ENCODE results near the gene CRTC1. TPM values are rescaled to one million over a fixed set of nuclear protein-coding genes. Genes with fewer than 3 reads are reported as not detected.

The CRTC1 gene
- total and polyA plus RNA-seq, 4 donors = 1.5 to 3.5 (median 1.9) TPM

- TF ChIP-seq YY1 (IDR thresholded peaks at IDR 0.05) (no peak), RAD21 (IDR thresholded peaks at IDR 0.05) (no peak), HNF4A (conservative IDR thresholded peaks at IDR 0.05) (no peak), FOXA2 (IDR thresholded peaks at IDR 0.05) (no peak), SP1 (IDR thresholded peaks at IDR 0.05) (no peak), EGR1 (IDR thresholded peaks at IDR 0.05; ENCODE audit: low read depth in 2 of 2) (no peak), ATF3 (IDR thresholded peaks at IDR 0.05) (no peak), JUND (IDR thresholded peaks at IDR 0.05) (no peak), FOXA1 (IDR thresholded peaks at IDR 0.05) (no peak), TAF1 (conservative IDR thresholded peaks at IDR 0.05) (no peak), GABPA (IDR thresholded peaks at IDR 0.05 in 1 of 2, conservative IDR thresholded peaks at IDR 0.05 in 1 of 2) (no peak), ZBTB33 (IDR thresholded peaks at IDR 0.05) (no peak), RXRA (IDR thresholded peaks at IDR 0.05) (no peak), REST (IDR thresholded peaks at IDR 0.05) (no peak), HNF4G (IDR thresholded peaks at IDR 0.05) (no peak)
- TF ChIP-seq, protein P1, sequence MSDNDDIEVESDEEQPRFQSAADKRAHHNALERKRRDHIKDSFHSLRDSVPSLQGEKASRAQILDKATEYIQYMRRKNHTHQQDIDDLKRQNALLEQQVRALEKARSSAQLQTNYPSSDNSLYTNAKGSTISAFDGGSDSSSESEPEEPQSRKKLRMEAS (IDR thresholded peaks at IDR 0.05) = no peak
- TF ChIP-seq, protein P2, sequence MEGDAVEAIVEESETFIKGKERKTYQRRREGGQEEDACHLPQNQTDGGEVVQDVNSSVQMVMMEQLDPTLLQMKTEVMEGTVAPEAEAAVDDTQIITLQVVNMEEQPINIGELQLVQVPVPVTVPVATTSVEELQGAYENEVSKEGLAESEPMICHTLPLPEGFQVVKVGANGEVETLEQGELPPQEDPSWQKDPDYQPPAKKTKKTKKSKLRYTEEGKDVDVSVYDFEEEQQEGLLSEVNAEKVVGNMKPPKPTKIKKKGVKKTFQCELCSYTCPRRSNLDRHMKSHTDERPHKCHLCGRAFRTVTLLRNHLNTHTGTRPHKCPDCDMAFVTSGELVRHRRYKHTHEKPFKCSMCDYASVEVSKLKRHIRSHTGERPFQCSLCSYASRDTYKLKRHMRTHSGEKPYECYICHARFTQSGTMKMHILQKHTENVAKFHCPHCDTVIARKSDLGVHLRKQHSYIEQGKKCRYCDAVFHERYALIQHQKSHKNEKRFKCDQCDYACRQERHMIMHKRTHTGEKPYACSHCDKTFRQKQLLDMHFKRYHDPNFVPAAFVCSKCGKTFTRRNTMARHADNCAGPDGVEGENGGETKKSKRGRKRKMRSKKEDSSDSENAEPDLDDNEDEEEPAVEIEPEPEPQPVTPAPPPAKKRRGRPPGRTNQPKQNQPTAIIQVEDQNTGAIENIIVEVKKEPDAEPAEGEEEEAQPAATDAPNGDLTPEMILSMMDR (IDR thresholded peaks at IDR 0.05; ENCODE audit: low read depth, low read length, missing input control) = no peak
- no peak overlapping the region for H3K4me3 ChIP-seq (ENCODE audit: low read depth in 1 of 3, low read length in 3 of 3)
- H3K9me3 ChIP-seq (ENCODE audit: control insufficient read depth in 4 of 4, low read length in 3 of 4) = no peaks in the 10 kb centered on the region
- DNase-seq (ENCODE audit: low spot score) = no peak
- 95% methylated on average over 35 of the region's 35 CpGs for WGBS
- peaks cover 0 to 23% (median 8%) of the 10 kb centered on the region in 4 donors for H3K36me3 ChIP-seq (ENCODE audit: control insufficient read depth in 4 of 4, insufficient read depth in 3 of 4, low read depth in 1 of 4, low read length in 3 of 4)
- no peaks in the 10 kb centered on the region for H3K27me3 ChIP-seq (ENCODE audit: control insufficient read depth in 4 of 4, insufficient read depth in 4 of 4, low read length in 3 of 4)
- H3K27ac ChIP-seq (ENCODE audit: low read depth in 1 of 2, low read length in 2 of 2) = no peak overlapping the region
- no peaks in the 10 kb centered on the region for H3K4me1 ChIP-seq (ENCODE audit: control insufficient read depth in 4 of 4, insufficient read depth in 4 of 4, low read length in 3 of 4)
- no peak overlapping the region for H3K9ac ChIP-seq (ENCODE audit: low read depth in 1 of 2, low read length in 2 of 2)
These were observed 12.0 kb upstream of the CRTC1 start for GRCh38 chr19:18671303-18672043.

All from liver (tissue), 9 donors.